Brain microvascular endothelial cell (primary cell): Measurements from ENCODE around the gene FLAD1.

ENCODE experiments used
- DNase-seq: peaks from one replicate; pipeline ENCODE4 v3.0.0-alpha.2; 2020
- H3K27ac ChIP-seq: fragments of 250-450 bp; sonication (Bioruptor Pico); 2 replicates; pipeline ENCODE4 v1.5.1; 2020; ENCODE audit warnings: mild to moderate bottlenecking, moderate library complexity
- H3K27me3 ChIP-seq: fragments of 250-450 bp; sonication (Bioruptor Pico); replicated peaks from 2 replicates; pipeline ENCODE4 v1.5.1; 2020; ENCODE audit warnings: mild to moderate bottlenecking
- H3K36me3 ChIP-seq: fragments of 250-450 bp; sonication (Bioruptor Pico); replicated peaks from 2 replicates; pipeline ENCODE4 v1.5.1; 2020; ENCODE audit warnings: mild to moderate bottlenecking
- H3K4me3 ChIP-seq: 2 replicates; pipeline ENCODE4 v1.5.1; 2011; ENCODE audit warnings: low read depth, mild to moderate bottlenecking, control low read depth, low read length, moderate library complexity
- CTCF ChIP-seq: IDR thresholded peaks from 2 replicates; pipeline ENCODE4 v1.5.1; 2011; ENCODE audit warnings: low read depth, mild to moderate bottlenecking, moderate library complexity, low read length, control low read depth, inconsistent platforms; ENCODE audit errors: missing control alignments
- in situ Hi-C: cut with HindIII; loops from 2 replicates; pipeline ENCODE4 v1.10.0; 2017; ENCODE audit warnings: low sequenced_read_pairs, low pct_ligation_motif_present

FLAD1 gene

DNA sequence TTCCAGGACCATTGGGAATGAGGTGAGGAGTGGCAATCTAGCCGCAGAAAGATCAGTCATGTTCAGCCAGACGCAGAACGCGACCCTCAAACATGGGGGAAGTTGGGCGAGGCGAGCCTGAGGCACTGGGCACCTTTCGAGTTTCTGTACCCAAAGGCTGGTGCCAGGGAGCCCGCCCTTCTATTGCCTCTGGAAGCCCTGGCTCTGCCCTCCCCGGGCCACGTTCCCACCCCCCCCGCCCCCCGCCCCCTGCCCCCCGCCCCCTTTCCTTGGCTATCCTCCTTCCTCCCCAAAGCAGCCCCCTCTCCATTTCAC, 17.2 kb downstream of the FLAD1 start:
- TF ChIP-seq CTCF: no peak
- in situ Hi-C loops: no loop called here
- Histone ChIP-seq H3K36me3 (no peaks in the 10 kb centered on the region), H3K27ac (peak overlapping the region; percentile 29), H3K27me3 (no peaks in the 10 kb centered on the region), H3K4me3 (peak overlapping the region; percentile 68)
- DNase-seq: no peak

- peak overlapping the region; percentile 70 for H3K27ac ChIP-seq
- DNase-seq: peak; percentile 71
- peak overlapping the region; percentile 68 for H3K4me3 ChIP-seq
- no peaks in the 10 kb centered on the region for H3K36me3 ChIP-seq
- in situ Hi-C loops: no loop called here
- H3K27me3 ChIP-seq: no peaks in the 10 kb centered on the region
- no peak for TF ChIP-seq CTCF
Measured at GRCh38 chr1:155000726-155001424, 17.7 kb downstream of the FLAD1 start.

DNA sequence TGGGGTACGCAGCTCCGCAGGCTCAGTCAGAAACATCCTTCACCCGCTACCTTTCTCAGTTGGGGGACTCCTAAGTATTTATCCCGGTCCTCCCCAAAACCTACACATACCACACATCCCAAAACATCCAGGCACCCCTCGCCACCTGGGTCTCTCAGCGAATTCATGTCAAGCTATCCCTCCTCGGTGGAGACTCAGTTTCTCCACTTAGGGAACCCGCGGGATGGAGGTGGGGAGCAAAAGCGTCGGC, 18.2 kb downstream of the FLAD1 start:
- no peak for TF ChIP-seq CTCF
- H3K27ac ChIP-seq: peak overlapping the region; percentile 18
- no peak for DNase-seq
- peak overlapping the region; percentile 68 for H3K4me3 ChIP-seq
- no peaks in the 10 kb centered on the region for H3K36me3 ChIP-seq
- no peaks in the 10 kb centered on the region for H3K27me3 ChIP-seq
- in situ Hi-C loops: no loop called here

DNA sequence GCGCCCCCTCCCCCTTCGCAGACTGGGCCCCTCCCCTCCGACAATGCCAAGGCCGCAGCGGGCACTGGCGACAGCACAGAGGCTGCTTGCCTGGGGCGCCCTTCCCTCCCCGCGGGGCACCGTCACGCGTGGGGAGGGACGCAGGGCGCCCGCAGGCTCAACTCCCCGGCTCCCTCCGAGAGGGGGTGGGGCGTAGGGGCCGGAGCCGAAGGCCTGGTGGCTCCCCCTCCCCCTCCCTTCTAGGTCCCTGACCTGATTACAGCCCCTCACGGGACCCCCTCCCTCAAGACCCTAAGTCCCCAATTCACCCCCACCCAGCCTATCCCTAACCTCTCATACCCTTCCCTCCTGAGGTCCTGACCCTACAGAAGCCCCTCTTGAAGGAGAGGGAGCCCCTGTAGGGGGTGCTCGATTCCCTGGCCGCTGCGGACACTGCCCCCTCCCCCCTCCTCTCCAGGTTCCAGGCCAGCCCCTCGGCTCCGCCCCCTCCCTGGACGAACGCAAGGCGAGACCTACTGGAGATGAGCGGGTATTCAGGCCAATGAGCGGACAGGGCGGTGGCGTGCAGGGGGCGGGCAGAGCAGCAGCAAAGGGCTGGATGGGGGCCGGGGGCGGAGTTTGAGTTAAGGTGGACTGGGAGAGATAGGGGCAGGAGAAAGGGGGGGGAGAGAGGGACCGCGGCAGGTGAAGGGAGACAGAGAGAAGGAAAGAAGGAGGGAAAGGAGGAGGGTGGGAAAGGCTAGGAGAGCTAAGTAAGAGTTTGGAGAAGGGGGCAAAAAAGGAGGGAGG, 18.7 kb downstream of the FLAD1 start:
- TF ChIP-seq CTCF: peak; percentile 74
- in situ Hi-C loops: no loop called here
- peak; percentile 99 for DNase-seq
- peak overlapping the region; percentile 18 for H3K27ac ChIP-seq
- H3K27me3 ChIP-seq: no peaks in the 10 kb centered on the region
- H3K4me3 ChIP-seq: peak overlapping the region; percentile 87
- H3K36me3 ChIP-seq: peaks cover 2% of the 10 kb centered on the region

GRCh38 chr1:155002464-155003226, 19.5 kb downstream of the FLAD1 start, which contains the start of gene ZBTB7B:
Gene ZBTB7B, plus strand, starts transcription at chr1:155002802. Its CDS starts 11,859 bp downstream, at chr1:155014661.
- Histone ChIP-seq H3K27ac (peak within 1 kb of the TSS; percentile 18), H3K27me3 (no peaks in the 10 kb centered on the region), H3K36me3 (peaks cover 3% of the 10 kb centered on the region), H3K4me3 (peak within 1 kb of the TSS; percentile 87)
- in situ Hi-C loops: no loop called here
- no peak for DNase-seq
- peak; percentile 7 for TF ChIP-seq CTCF
